SK-N-SH (cell line): ENCODE measurements around the gene C19orf67. TPM values are rescaled to one million over a fixed set of nuclear protein-coding genes. Genes with fewer than 3 reads are reported as not detected.

ENCODE experiments used
- CTCF ChIA-PET: fragments of 300-600, 350-600 bp; formaldehyde crosslinking; extraction: SDS; loops from one replicate; lab custom pipeline; 2021; lab: Yijun Ruan, JAX
- POLR2A ChIA-PET: fragments of 350-600 bp; sonication (Branson Sonifier 250); formaldehyde crosslinking; extraction: SDS; loops from one replicate; lab custom pipeline; 2020; ENCODE audit warnings: antibody characterized with exemption, inconsistent platforms; lab: Yijun Ruan, JAX
- DNase-seq: peaks from one replicate; pipeline ENCODE4 v3.0.0; 2012
- H2AFZ ChIP-seq: fragments of 200-600 bp; sonication (generic); 2 replicates; pipeline ENCODE4 v1.8.1; 2016; ENCODE audit warnings: antibody characterized with exemption, mild to moderate bottlenecking, low read depth
- H3F3A ChIP-seq: fragments of 200-600 bp; sonication (generic); replicated peaks from 2 replicates; pipeline ENCODE3; 2016; ENCODE audit warnings: antibody characterized with exemption, mild to moderate bottlenecking; ENCODE audit not compliant: insufficient read depth
- H3K27ac ChIP-seq, 2 experiments: fragments of 200-500 bp in 1 of 2; fragments of 200-600 bp in 1 of 2; sonication (Bioruptor generic) in 1 of 2; sonication (generic), shearing (Covaris generic) in 1 of 2; 2 replicates each; pipeline versions ENCODE4 v1.5.1 to v1.6.1; 2014 to 2016; ENCODE audit warnings: low read depth in 2 of 2, inconsistent platforms in 1 of 2, low read length in 1 of 2, mild to moderate bottlenecking in 1 of 2, mixed read lengths in 1 of 2
- H3K27me3 ChIP-seq: fragments of 200-600 bp; sonication (generic), shearing (Covaris generic); 2 replicates; pipeline ENCODE4 v1.6.1; 2016; ENCODE audit warnings: mixed run types; ENCODE audit not compliant: insufficient read depth
- H3K36me3 ChIP-seq, 2 experiments: fragments of 200-500 bp in 1 of 2; fragments of 200-600 bp in 1 of 2; sonication (Bioruptor generic) in 1 of 2; sonication (generic) in 1 of 2; replicated peaks in 1 of 2; 2 replicates each; pipeline versions ENCODE3 to v1.5.1; 2014 to 2016; ENCODE audit warnings: low read length in 1 of 2, mild to moderate bottlenecking in 1 of 2; ENCODE audit not compliant: insufficient read depth in 2 of 2, control insufficient read depth in 1 of 2
- H3K4me1 ChIP-seq, 2 experiments: fragments of 200-500 bp in 1 of 2; fragments of 200-600 bp in 1 of 2; sonication (Bioruptor generic) in 1 of 2; sonication (generic), shearing (Covaris generic) in 1 of 2; 2 replicates each; pipeline versions ENCODE4 v1.5.1 to v1.6.1; 2014 to 2016; ENCODE audit warnings: low read depth in 1 of 2, low read length in 1 of 2, mixed run types in 1 of 2; ENCODE audit not compliant: insufficient read depth in 2 of 2, control insufficient read depth in 1 of 2
- H3K4me2 ChIP-seq: fragments of 200-600 bp; sonication (generic), shearing (Covaris generic); 2 replicates; pipeline ENCODE4 v1.6.1; 2017; ENCODE audit warnings: mixed run types
- H3K4me3 ChIP-seq, 2 experiments: fragments of 200-500 bp in 1 of 2; fragments of 200-600 bp in 1 of 2; sonication (Bioruptor generic) in 1 of 2; sonication (generic), shearing (Covaris generic) in 1 of 2; 2 replicates each; pipeline versions ENCODE4 v1.5.1 to v1.8.1; 2014 to 2016; ENCODE audit warnings: low read depth in 2 of 2, inconsistent platforms in 1 of 2, low read length in 1 of 2, mild to moderate bottlenecking in 1 of 2, mixed read lengths in 1 of 2, moderate library complexity in 1 of 2
- H3K79me2 ChIP-seq: fragments of 200-600 bp; sonication (generic); 2 replicates; pipeline ENCODE4 v1.8.1; 2017; ENCODE audit warnings: mild to moderate bottlenecking; ENCODE audit not compliant: insufficient read depth
- H3K9ac ChIP-seq: fragments of 200-600 bp; sonication (generic); 2 replicates; pipeline ENCODE4 v1.6.1; 2017; ENCODE audit warnings: mixed run types
- H3K9me2 ChIP-seq: fragments of 200-600 bp; sonication (generic); 2 replicates; pipeline ENCODE4 v1.6.1; 2017; ENCODE audit warnings: mixed run types
- H3K9me3 ChIP-seq: fragments of 200-600 bp; sonication (generic); 2 replicates; pipeline ENCODE4 v1.6.1; 2017; ENCODE audit warnings: mixed run types, mild to moderate bottlenecking, moderate library complexity
- H4K20me1 ChIP-seq: fragments of 200-600 bp; sonication (generic); 2 replicates; pipeline ENCODE4 v1.6.1; 2017; ENCODE audit warnings: mild to moderate bottlenecking, mixed run types; ENCODE audit not compliant: insufficient read depth
- CTCF ChIP-seq: fragments of 200-600 bp; sonication (generic); IDR thresholded peaks from 2 replicates; pipeline ENCODE4 v1.6.1; 2017; ENCODE audit warnings: antibody characterized with exemption, mild to moderate bottlenecking, moderate library complexity
- ELF1 ChIP-seq: IDR thresholded peaks from 2 replicates; pipeline ENCODE4 v1.4.0; 2012
- FOXJ3 ChIP-seq: sonication (generic); formaldehyde crosslinking; IDR thresholded peaks from 2 replicates; pipeline ENCODE4 v1.5.1; 2020; ENCODE audit warnings: mild to moderate bottlenecking, missing genetic modification reagents
- GABPA ChIP-seq: IDR thresholded peaks from 2 replicates; pipeline ENCODE4 v1.4.0; 2012; ENCODE audit warnings: low read depth, mild to moderate bottlenecking
- GATA2 ChIP-seq: sonication (generic); formaldehyde crosslinking; IDR thresholded peaks from 2 replicates; pipeline ENCODE4 v1.5.0; 2020; ENCODE audit warnings: mild to moderate bottlenecking, missing genetic modification reagents
- JUND ChIP-seq: IDR thresholded peaks from 2 replicates; pipeline ENCODE4 v1.4.0; 2012
- MEF2A ChIP-seq: IDR thresholded peaks from 2 replicates; pipeline ENCODE4 v1.4.0; 2012; ENCODE audit warnings: low read depth, borderline replicate concordance
- NFIC ChIP-seq: IDR thresholded peaks from 2 replicates; pipeline ENCODE4 v1.4.0; 2012; ENCODE audit warnings: borderline replicate concordance
- PBX3 ChIP-seq: IDR thresholded peaks from 2 replicates; pipeline ENCODE4; 2012
- POLR2AphosphoS5 ChIP-seq: IDR thresholded peaks from 2 replicates; pipeline ENCODE4 v1.6.1; 2012; ENCODE audit warnings: low read depth, low read length
- RCOR1 ChIP-seq: fragments of 150-350 bp; IDR thresholded peaks from 2 replicates; pipeline ENCODE4 v1.6.1; 2017; ENCODE audit warnings: antibody characterized with exemption, low read length
- SMC3 ChIP-seq: IDR thresholded peaks from 2 replicates; pipeline ENCODE4 v1.6.1; 2012; ENCODE audit warnings: low read depth, low read length, improper control_type of control experiment
- TAF1 ChIP-seq: IDR thresholded peaks from 2 replicates; pipeline ENCODE4 v1.6.1; 2012; ENCODE audit warnings: low read depth, mild to moderate bottlenecking, low read length, moderate library complexity, borderline replicate concordance
- USF2 ChIP-seq: fragments of 150-350 bp; IDR thresholded peaks from 2 replicates; pipeline ENCODE4 v1.6.1; 2017; ENCODE audit warnings: antibody characterized with exemption, low read length, low read depth, borderline replicate concordance
- YY1 ChIP-seq: IDR thresholded peaks from 2 replicates; pipeline ENCODE4 v1.4.0; 2012; ENCODE audit warnings: low read depth, mild to moderate bottlenecking
- ZBTB33 ChIP-seq: IDR thresholded peaks from 2 replicates; pipeline ENCODE4 v1.4.0; 2012; ENCODE audit warnings: low read depth, borderline replicate concordance
- WGBS: methylation state at CpG from one replicate; pipeline ENCODE4 v1.1.6; 2017; ENCODE audit warnings: low lambda C conversion rate; 5-methylcytosine and 5-hydroxymethylcytosine counted together
- polyA plus RNA-seq, 3 experiments: library from polyadenylated mRNA; depleted of rRNA; stranded (reverse); fragments of >200 nt; gene quantifications; 2 replicates each; pipeline ENCODE4 v1.2.3, GENCODE V29; 2012
- TF ChIP-seq, protein P1 (sequence below): IDR thresholded peaks from 2 replicates; pipeline ENCODE4 v1.4.0; 2012; ENCODE audit warnings: low read depth

The C19orf67 gene
- polyA plus RNA-seq, 1 of the 3 experiments (the other 2 are of a cell fraction) = not detected

DNA sequence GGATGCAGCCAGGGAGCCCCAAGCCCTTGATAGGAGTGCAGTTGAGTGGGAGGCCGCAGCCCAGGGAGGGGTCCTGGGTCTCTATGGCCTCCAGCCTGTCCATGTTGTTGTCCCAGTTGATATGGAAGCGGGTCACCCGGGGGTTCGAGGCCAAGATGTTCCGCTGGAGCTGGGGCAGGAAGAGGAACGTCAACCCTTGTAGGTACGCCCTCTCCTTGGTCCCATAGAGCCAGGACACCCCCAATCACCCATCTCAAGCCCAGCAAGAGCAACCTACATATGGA, 34.9 kb upstream of the C19orf67 start (continued):
- TF ChIP-seq MEF2A (no peak), POLR2AphosphoS5 (no peak), SMC3 (no peak), TAF1 (no peak), CTCF (no peak)
- TF ChIP-seq, protein P1, sequence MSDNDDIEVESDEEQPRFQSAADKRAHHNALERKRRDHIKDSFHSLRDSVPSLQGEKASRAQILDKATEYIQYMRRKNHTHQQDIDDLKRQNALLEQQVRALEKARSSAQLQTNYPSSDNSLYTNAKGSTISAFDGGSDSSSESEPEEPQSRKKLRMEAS = no peak

GRCh38 chr19:14119644-14120496, 34.3 kb upstream of the C19orf67 start:
- no peaks in the 10 kb centered on the region for H3K9me3 ChIP-seq
- peaks cover 22% of the 10 kb centered on the region for H3K79me2 ChIP-seq
- POLR2A ChIA-PET = interaction anchor here (2.4 kb wide), 1 partner anchor 16 kb away, joined by 13 read pairs; the partner anchor contains the start of gene ASF1B
- no peak overlapping the region for H3K4me2 ChIP-seq
- no peaks in the 10 kb centered on the region for H4K20me1 ChIP-seq
- TF ChIP-seq MEF2A (no peak), GATA2 (CRISPR knock-in tag) (peak; percentile 63), USF2 (no peak), ELF1 (no peak), ZBTB33 (no peak), POLR2AphosphoS5 (no peak), GABPA (no peak), JUND (no peak), NFIC (no peak), FOXJ3 (CRISPR knock-in tag) (no peak), PBX3 (0 out of 2 replicates have a peak, but pooled peaks have one; percentile 25), RCOR1 (no peak), YY1 (no peak)
- peaks cover 15% of the 10 kb centered on the region for H3F3A ChIP-seq
- H3K27ac ChIP-seq = peak overlapping the region in 1 of 2 experiments; percentile 98; a peak in 2 of 4 replicates
- H3K36me3 ChIP-seq = peaks cover 0 to under 1% of the 10 kb centered on the region in 2 experiments
- peaks cover 15 to 36% of the 10 kb centered on the region in 2 experiments for H3K4me1 ChIP-seq
- H2AFZ ChIP-seq = no peak overlapping the region
- no peaks in the 10 kb centered on the region for H3K9me2 ChIP-seq
- 68% methylated on average over 3 of the region's 7 CpGs for WGBS
- H3K4me3 ChIP-seq = no peak overlapping the region
- H3K27me3 ChIP-seq = no peaks in the 10 kb centered on the region
- H3K9ac ChIP-seq = no peak overlapping the region
- CTCF ChIA-PET = interaction anchor here (1.2 to 3.7 kb wide), 2 partner anchors 17 to 18 kb away, joined by 3 to 22 read pairs; partner anchors contain the start of gene ASF1B
- no peak for DNase-seq
